A172 (cell line): ENCODE data around the gene PRR7. TPM values are rescaled to one million over a fixed set of nuclear protein-coding genes. Genes with fewer than 3 reads are reported as not detected.

ENCODE experiments used
- DNase-seq: peaks from one replicate; pipeline ENCODE4 v3.0.0-alpha.2; 2015; ENCODE audit warnings: low spot score
- total RNA-seq: library from RNA; depleted of rRNA; stranded (reverse); fragments of >200 nt; shearing (Covaris generic); gene quantifications from 2 replicates; pipeline ENCODE4 v1.2.3, GENCODE V29; 2014

PRR7 gene
- total RNA-seq, 1 experiment from 2014 or later, result 72.4 TPM

DNA sequence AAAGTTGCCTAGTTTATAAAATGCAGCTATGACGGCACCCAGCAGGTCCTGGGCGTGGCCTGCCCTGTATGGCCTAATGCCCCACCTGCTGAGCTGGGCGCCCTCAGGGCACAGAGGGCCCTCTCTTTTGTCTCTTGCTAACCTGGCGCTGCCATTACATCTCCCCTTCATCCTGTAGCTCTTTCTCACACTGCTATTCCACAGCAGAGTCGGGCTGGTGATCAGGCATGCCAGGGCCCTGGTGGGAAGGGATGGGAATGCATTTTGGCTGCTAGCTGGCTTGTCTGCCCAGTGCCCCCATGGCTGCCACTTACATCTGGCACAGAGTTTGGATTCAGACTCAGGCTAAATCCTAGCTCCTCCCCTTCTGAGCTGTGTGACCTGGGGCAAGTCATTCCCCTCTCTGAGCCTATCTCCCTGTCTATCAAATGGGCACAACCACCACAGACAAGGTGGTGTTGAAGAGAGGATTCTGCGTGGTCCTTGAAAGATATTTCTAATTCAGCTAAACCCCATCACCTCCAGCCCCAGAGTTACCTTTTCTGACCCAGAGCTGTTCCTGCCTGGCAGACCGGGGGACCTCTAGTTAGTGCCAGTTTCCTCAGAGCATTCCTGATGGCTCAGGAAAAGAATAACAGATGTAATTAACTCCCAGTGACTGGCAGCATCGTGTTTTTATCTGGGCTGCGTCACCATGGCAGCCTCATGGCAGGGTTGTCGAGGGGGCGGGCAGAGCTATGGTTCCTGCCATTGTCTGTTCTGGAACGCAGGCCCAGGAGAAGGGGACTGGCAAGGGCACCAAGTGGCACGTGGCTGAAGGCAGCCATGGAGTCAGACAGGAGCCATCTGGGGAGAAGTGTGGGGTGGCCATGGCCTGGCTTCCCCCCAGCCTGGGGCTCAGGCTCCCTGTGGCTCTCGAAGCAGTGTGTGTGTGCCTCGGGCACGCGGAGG is 6.3 kb downstream of the PRR7 start:
- DNase-seq, result no peak

DNA sequence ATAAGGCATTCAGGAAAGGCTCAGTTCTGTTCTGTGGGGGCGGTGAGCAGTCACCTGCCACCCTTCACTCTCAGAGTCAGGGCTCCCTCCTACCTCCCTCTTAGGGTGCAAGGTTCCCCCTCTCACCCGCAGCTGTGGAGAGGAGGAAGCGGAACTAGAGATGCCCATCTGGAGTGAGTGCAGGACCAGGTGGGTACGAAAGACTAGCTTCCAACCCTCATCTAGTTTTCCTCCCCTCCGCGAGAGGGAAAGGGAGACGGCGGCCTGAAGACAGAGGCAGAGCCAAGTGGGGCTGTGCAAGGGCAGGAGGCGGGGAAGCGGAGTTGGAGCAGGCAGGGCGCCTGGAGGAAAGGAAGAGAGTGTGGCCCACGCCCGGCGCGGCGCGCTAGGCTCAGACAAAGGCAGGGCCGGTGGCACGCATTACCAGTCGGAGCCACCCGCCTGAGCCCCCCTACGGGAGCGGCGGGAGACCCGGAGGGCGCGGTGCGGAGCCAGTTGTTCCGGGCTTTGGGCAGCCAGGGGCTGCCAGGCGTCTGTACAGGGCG is 7.3 kb downstream of the PRR7 start:
- DNase-seq, result no peak

DNA sequence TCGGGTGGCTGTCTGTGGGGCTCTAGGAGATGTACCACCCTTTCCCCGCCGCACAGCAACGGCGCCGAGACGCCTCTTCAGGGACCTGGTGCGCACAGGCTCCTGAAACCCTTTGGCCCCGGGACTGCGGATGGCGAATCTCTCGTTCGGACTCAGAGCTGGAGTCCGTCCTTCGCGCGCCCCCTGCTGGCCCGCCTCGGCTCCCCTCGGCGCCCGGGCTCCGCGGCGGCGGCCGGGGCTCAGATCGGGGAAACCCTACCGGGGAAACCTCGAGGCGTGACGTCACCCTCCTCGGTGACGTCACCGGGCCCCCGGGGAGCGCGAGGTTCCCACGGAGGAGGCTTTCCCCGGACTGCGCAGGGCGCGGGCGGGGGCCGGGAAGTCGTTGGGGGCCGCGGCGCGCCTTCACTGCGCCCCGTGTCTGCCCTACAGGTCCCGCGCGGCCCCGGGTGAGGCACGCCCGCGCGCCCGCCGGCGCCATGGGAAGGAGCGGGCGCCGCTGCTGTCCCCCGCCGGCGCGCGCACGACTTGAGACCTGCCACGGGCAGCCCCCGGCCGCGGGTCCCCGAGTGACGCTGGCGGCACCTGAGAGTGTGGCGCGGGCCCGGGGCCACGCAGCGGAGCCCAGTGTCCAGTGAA is 7.9 kb downstream of the PRR7 start:
- DNase-seq, result no peak

DNA sequence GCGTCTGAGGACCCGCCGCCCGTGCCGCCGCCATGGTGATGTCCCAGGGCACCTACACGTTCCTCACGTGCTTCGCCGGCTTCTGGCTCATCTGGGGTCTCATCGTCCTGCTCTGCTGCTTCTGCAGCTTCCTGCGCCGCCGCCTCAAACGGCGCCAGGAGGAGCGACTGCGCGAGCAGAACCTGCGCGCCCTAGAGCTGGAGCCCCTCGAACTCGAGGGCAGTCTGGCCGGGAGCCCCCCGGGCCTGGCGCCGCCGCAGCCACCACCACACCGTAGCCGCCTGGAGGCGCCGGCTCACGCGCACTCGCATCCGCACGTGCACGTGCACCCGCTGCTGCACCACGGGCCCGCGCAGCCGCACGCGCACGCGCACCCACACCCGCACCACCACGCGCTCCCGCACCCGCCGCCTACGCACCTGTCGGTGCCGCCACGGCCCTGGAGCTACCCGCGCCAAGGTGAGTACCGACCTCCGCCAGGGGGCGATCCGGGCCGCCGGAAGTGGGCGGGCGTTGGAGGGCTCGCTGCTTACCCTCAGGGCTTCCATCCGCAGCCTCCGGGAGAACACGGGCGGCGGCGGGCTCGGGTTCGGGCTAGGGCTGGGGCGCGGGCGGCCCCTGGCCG is 8.5 kb downstream of the PRR7 start:
- no peak for DNase-seq

DNA sequence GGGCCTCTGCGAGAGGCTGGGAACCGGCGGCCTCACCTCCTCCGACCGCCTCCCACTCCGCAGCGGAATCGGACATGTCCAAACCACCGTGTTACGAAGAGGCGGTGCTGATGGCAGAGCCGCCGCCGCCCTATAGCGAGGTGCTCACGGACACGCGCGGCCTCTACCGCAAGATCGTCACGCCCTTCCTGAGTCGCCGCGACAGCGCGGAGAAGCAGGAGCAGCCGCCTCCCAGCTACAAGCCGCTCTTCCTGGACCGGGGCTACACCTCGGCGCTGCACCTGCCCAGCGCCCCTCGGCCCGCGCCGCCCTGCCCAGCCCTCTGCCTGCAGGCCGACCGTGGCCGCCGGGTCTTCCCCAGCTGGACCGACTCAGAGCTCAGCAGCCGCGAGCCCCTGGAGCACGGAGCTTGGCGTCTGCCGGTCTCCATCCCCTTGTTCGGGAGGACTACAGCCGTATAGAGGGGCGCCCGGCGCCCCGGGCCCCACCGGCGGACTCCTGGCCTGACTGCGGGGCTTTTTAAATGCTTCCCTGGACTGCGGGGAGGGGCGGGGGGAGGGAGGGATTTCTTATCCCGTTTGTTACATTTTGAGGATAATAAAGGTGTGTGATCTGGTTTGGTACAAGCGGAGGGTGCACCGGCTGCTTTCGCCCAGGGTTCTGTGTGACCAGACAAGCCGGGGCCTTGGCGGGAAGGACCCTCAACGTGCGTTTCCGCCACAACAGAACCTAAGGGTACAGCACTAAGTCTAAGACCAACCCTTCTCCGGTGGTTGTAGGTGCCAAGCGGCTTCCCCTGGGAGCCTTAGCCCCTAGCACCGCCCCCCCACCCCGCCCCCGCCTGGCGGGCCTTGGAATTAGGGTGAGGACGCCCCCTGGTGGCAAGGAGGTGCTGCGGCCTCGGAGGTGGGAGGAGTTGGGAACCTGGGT is 9.3 kb downstream of the PRR7 start:
- DNase-seq, result peak; percentile 58

DNA sequence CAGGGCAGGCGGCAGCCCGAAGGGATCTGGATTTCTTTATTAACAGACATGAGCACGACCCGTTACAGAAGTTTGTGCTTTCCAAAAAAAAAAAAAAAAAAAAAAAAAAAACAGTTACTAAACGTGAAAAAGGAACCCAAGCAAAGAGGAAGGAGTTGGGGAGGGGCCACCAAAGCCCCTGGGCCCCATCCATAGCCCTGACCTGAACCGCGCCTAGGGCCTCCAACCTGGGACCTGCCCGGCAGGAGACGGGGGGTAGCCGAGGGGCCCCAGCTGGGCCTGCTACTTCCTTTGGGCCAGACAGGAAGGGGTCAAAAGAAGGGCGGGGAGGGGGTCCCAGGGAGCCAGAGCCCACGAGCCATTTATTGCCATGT is 10.0 kb downstream of the PRR7 start:
- no peak for DNase-seq

DNA sequence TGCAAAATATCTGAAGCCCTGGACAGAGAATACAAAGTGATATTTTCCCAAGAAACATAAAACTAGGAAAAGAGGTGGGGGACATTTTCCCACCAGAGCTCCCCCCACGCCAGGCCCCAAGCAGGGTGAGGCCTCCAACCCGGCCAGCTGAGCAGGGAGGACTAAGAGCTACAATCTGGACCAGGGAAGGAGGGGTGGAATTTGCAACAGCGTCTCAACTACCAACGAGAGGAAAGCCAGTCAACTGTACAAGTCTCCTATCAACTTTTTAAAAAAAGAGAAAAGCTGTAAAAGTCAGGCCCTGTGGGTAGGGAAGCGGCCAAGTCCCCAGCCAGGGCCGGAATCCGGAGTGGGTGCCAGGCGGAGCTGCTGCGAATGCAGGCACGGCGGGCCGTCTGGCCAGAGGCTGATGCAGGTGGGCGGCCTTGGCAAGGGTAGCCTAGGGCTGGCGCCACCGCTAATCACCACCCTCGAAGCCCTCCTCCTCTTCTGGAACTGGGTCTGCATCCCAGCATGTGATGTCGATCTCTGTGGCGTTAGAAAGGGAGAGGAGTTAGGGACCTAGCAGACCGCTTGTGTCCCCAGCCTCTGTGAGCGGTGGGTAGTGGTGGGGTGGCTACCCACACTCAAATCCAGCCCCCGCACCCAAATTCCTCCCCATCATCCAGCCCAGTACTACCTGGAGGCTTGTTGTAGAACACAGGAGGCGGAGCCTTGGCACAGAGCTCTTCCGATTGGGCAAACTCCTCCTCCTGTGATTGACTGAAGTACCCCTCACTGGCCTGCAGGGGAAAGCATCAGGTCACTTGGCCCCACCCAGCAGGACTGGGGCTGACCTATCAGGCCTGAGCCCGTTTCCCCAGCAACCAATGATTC is 10.6 kb downstream of the PRR7 start:
- DNase-seq, result peak; percentile 99

DNA sequence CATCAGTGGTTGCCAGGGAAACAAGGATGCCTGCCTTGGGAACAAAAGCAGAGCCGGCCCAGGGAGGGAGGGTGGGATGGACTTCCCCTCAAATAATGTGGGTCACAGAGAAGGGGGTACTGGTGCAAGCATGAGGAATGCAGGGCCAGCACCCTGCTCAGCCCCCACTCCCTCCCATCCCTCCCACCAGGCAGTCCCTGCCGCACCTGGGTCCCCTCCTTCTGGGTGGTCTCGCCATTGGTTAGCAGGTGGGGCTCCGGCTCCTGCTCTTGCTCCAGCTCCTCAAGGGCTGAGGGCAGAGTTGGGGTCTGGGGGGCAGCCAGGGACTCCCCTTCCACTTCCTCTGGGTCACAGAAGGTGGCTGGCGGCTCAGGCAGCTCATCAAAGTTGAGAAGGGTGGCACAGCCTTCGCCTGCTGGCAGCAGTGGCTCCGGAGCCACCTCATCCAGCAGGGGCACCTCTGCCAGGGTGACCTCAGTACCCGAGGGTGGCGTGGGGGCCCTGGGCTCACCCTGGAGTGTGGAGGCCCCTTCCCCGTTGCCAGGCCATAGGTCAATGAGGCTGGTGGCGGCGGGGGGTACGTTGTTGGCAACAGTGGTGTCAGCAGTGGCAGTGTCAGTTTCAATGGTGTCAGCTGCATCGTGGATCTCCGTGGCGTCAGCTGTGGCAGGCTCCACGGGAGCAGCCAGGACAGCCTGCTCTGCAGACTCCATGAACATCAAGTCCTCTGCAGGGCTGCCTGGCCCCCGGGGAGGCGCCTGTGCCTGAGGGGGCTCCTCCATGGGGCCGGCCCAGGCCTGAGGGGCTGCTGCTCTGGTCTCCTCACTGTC is 11.5 kb downstream of the PRR7 start:
- no peak for DNase-seq

DNA sequence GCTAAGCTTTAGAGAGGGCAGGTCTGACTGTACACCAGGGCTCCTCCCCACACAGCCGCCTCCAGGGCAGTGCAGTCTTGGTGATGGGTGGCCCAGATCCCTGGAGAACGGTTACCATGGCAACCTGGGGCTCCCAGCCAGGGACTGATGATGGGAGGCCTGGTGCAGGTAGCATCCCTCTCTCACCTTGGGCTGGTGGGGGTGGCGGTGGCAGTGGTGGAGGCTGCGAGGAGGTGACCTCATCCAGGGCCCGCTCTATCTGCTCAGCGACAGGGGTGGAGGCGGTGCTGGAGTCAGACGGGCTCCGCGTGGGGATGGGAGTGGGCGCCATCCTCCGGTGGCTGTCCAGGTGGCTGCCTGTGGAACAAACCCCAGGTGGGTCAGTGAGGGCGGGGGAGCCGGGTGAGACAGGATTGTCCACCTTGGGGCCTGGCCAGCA is 12.3 kb downstream of the PRR7 start:
- peak; percentile 69 for DNase-seq

DNA sequence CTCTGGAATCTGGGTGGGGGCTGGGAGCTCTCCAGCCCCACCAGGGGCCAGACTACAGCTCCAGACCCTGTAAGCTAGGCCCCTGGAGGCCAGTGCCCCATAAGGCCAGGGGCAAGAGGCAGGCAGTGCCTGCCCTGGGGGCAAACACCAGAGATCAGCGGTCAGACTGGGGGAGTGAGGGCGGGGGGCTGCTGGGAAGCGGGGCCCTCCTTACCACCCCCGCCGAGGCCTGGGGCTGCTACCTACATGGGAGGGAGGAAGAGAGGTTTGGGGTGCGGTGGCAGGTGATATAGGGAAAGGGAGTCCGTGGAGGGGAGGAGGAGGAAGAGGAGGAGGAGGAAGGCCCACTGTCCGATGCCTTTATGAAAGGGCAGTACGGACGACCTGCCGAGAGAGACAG is 12.7 kb downstream of the PRR7 start:
- DNase-seq, result no peak

DNA sequence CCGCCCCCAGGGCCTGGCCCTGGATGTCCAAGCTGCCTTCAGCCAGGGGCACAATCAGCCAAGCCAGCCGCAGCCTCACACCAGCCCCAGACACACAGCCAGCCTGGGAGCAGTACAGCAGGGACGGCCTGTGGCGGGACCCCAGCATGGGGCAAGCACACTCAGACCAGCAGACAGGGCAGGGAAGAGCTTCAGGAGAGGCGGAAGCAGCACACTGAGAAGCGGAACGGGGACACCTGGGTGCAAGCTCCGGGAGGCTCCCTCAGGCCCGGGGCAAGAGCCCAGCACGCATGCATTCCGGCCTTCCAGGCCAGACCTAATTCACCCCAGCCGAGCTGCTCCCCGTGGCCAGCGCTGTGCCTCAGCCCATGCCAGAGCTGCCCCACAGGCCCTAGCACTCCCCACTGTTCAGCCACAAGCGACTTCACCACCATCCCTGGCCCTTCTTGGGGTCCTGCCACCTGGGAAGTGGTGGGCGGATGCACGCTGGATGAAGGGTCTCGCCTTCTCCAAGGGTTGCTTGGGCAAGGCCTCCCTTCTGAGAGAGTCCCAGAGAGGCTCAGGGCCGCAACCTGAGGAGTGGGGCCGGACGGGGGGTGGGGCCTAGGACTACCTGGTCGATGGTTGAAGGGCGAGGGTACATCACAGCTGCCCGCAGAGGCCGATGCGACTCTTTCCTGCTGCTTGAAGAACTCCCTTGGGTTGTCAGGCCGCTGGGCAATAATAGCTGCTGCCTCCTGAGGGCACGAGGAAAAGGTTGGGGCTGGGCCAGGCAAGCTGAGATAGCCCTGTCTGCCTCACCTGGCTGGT is 13.4 kb downstream of the PRR7 start:
- DNase-seq, result no peak

DNA sequence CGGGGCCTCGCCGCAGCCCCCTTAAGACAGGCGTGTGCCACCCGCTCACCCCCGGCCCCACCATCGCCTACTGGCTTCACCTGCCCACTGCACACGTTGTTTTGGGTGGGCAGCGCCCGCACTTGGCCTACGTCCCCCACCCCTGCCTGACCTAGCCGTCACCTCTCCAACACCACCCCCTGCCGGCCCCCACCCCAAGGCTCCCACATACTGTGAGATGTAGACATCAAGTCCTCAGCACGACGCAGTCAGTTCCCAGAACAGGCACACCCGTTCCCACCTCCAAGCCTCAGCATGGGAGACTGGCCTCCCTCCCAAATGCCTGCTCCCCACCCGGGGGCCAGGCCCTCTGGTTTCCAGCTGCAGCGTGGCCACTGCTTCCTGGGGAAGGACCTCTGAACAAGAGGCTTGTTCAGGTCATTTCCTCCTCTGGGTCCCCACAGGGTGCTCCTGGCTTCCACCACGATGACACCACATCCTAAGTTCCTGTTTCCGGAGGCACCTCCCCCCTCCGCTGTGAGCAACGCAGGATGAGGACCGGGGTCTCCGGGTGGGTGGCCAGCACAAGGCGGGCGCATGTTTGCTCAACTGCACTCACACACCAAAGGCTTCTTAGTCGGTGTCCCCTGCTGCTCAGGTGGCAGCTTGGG is 15.5 kb downstream of the PRR7 start:
- no peak for DNase-seq

DNA sequence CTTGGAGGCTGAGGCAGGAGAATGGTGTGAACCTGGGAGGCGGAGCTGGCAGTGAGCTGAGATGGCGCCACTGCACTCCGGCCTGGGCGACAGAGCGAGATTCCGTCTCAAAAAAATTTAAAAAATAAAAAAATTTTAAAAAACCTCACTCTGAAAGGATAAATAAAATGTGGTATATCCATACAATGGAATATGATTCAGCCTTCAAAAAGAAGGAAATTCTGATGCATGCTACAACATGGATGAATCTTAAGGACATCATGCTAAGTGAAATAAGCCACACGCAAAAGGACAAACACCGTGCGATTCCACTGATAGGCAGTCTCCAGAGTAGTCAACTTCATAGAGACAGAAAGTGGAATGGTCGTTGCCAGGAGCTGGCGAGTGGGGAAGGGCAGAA is 18.4 kb downstream of the PRR7 start:
- DNase-seq, result no peak

DNA sequence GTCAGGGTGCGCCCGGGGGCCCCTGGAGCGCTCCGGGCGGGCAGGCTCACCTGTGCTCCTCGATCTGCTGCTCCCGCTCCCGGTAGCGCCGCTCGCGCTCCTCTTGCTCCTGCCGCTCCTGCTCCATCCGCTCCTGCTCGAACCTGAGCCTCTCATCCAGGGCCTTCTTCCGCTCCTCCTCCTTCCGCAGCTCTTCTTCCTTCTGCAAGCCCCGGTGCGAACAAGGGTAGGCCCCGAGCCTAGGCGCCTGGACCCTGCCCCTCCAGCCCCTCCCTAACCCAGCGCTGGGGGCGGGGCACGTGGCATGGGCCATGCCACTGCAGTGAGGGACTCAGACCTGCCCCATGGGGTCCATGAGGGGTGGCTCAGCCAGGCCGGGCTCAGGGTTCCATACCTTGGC is 20.2 kb downstream of the PRR7 start:
- DNase-seq, result no peak

DNA sequence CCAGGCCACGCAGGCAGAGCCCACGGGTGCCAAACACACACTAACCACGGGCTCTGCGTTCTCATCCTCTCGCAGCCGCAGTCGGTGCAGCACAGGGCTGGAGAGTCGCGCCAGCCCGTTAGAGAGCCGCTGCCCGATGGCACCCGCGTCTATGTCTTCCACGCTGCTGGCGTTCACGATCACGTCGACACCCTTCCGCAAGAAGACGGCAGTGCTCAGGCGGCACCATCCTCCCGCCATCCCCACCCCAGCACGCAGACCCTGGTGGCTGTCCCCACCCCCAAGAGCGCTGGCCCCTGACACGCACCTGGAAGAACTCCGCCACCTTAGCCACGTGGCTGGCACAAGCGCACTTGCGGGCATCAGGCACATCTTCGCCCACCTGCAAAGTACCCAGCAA is 20.8 kb downstream of the PRR7 start:
- no peak for DNase-seq

DNA sequence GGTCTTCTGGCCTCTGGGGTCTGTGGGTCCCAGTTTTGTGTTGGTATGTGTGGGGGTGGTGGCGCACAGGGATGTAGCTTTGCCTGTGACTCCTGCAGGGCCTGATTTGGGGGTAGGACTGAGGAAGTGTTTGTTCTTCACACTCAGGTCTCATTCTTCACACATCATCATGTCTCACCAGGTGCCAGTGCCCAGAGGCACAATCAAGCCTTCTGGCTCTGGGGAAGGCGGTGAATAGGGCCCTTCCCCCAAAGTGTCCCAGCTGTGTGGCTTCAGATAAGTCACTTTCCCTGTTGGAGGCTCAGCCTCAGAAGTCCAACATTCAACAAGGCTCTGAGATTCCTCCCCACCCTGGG is 21.7 kb downstream of the PRR7 start:
- no peak for DNase-seq

DNA sequence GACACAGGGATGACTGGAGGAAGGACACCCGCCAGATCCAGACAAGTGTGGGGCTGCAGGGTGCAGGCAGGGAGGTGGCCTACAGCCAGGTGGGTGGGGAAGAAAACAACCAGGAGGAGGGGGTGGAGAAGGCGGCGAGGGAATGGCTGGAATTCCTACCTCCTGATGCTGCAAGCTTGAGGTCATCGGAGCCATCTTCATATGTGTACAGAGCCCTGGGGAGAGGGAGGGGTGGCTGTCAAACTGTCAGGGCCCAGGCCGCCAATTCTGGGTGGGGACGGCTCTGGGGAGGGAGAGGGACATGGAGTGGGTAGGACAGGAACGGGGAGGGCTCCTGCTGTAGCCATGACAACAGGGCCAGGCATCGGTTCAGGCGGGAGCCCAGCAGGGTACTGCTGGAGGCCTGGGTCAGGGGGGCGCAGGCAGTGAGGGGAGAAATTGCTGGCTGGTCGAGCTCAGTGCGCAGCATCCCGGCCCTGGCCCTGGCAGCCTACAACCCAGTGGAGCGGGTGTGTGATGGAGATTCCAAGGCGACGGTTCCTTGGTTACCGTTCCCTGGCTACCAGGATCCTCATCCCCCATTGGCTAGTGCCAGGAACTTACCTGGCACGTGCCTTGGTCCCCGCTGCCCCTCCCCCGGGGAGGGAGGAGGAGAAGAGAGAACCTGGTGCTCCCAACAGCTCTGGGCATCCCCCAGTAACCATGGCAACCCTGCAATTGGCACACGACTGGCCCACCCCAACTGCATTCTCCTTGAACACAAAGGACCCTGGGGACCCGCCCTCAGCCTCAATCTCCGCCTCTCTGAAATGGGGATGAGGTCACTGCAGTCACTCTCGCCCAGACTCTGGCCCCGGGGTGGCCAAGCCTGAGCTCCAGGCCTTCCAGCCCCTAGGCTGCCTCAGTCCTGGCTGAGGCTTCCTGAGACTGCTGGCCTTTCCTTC is 22.3 kb downstream of the PRR7 start:
- peak; percentile 74 for DNase-seq
